MV-4-11 (cell line): ENCODE measurements around the gene LHFPL2.
"Not testable (repeated sequence)": the region's sequence is repeated elsewhere in the genome, so short reads cannot be mapped to it uniquely, and the experiment has no call there.

Source experiments
- DNase-seq: peaks from one replicate; lab custom pipeline; 2025; lab: John Stamatoyannopoulos, UW

Gene LHFPL2, protein sequence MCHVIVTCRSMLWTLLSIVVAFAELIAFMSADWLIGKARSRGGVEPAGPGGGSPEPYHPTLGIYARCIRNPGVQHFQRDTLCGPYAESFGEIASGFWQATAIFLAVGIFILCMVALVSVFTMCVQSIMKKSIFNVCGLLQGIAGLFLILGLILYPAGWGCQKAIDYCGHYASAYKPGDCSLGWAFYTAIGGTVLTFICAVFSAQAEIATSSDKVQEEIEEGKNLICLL

DNA sequence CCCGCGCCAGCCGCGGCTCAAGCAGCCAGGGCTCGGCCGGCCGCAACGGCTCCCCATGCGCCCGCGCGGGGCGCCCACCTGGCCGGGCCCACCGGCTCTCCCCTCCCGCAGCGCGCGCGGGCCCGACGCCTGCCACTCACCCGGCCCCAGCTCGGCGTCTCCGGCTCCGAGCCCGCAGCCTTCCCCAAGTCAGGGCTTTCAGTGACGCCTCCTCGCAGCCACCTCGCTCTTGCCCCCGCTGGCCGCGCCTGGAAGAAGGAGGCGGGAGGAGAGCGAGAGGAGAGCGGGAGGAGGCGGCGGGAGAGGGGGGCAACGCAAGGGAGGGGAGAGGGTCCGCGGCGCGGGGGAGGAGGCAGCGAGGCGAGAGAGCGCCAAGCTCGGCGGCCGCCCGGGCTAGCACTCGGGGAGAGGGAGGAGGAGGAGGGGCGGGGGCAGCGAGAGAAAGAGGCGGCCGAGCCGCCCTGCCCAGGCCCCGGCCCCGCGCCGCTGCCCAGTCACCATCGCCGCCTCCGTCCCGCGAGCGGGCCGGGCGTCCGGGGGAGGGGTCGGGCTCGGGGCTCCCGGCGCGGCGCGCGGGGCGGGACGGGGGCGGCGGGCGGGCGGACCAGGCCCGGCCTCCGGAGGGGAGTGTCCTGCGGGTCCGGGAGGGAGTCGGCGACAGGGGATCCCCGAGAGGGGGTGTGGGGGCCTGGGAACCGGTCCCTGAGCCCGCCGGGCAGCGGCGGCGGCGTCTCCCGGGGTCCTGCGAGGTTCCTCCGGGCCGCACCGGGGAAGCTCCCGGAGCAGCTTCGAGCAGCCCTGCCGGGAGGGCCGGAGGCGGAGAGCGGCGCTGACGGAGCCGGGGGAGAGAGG is at the start of gene LHFPL2:
Gene LHFPL2, minus strand, starts transcription at position 414 of the 852 bp plus-strand sequence. CDS start 138,559 bp downstream, outside the sequence.
- no peak for DNase-seq

DNA sequence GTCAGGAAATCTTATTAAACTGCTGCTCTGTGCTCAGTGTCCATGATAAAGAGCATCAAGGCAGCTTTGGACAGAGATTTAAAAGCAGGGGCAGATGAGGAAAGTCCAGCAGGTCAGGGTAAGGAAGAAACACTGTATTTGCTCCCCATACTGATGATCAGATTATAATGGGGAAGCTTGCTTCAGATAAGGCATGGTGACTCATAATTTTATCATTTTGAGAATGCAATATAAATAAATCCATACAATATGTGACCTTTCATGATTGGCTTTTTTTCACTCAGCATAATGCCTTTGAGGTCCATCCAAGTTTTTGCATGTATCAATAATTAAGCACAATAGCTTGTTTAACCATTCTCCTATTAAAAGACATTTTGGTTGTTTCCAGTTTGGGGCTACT is 48.1 kb upstream of the LHFPL2 start:
- no peak for DNase-seq

DNA sequence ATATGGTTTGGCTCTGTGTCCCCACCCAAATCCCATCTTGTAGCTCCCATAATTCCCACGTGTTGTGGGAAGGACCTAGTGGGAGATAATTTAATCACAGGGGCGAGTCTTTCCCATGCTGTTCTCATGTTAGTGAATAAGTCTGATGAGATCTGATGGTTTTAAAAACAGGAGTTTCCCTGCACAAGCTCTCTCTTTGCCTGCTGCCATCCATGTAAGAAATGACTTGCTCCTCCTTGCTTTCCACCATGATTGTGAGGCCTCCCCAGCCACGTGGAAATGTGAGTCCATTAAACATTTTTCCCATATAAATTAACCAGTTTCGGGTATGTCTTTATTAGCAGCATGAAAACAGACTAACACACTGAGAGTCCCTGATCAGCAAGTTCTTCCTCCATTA is 47.5 kb upstream of the LHFPL2 start:
- DNase-seq = not testable (repeated sequence)

DNA sequence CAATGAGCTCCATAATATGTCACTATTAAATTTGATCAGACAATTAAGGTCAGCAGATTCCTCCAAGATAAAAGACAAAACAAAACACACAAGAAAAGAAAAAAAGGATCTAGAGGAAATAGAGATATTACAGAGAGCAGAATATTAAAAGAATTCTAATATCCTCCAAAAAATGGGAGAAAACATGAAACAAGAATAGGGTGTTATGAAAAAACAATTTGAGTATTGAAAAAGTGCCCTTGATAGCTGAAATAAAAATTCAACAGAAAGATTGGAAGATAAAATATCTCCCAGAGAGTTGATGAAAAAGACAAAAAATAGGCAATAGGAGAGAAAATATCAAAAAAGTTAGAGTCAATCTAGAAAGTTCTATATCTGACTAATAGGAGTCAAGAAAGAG is 44.8 kb upstream of the LHFPL2 start:
- no peak for DNase-seq

DNA sequence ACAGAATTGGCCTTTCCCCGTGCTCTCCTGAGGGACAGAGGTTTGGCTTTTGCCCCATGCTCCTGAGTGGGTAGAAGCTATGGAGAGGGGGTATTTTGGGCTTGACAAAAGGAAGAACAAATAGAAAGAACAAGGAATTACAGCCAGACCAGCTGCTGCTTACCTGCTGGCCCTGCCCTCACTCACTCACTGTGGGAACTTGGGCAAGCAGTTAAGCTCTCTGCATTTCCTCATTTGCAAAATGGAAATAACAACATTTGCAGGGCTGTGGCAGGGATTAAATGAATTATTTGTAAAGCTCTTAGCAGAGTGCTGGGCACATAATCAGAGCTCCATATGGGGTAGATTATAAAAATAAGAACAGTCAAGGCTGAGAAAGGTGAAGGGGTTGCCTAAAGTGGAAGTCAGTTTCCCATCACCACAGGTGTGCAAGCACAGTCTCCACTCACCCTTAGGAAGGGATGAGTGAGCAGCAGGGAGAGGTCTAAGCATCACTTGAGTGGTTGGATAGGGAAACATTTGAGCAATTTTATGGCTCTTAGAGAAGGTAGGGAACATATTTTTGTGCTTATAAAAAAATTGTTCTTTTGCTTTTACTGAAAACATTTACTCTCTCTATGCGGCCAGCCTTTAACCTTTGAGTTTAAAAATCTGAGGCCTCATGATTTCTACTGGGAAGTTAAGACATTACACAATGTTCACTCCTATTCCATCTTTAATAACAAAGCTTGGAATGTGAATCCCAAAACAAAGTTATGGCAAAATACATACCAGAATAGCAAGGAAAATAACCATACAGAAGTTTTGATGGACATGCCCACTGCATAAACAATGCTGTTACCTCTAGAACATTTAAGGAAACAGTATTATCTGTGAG is 42.8 kb upstream of the LHFPL2 start:
- DNase-seq = peak; percentile 10

DNA sequence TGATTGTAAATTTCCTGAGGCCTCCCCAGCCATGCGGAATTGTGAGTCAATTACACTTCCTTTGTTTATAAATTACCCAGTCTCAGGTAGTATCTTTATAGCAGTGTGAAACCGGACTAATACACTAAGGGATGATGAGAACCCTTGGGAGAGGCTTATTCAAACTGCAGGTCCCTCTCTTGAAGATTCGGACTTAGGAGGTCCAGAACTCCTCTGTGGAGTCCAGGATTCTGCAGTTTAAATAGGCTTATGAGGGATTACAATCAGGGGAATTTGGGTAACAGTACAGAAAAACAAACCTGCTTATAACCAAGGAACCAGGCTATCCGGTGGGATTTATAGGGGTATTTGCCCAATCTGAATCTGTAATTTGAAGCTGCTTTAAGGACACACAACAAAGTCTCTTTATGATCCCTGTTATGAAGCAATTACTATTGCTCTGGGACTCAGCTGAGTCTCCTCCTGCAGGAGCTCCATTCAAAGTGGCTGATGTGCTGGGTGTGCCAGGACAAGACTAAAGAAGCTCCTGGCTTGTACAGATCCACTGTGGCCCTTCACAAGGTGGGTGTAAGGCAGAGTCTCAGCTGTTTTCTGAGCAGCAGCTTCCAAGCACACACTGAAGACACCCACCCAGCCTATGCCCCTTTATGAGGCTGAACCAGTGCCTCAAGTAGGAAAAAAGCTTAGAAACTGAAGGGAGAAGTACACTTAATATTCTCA is 41.8 kb upstream of the LHFPL2 start:
- DNase-seq = no peak

DNA sequence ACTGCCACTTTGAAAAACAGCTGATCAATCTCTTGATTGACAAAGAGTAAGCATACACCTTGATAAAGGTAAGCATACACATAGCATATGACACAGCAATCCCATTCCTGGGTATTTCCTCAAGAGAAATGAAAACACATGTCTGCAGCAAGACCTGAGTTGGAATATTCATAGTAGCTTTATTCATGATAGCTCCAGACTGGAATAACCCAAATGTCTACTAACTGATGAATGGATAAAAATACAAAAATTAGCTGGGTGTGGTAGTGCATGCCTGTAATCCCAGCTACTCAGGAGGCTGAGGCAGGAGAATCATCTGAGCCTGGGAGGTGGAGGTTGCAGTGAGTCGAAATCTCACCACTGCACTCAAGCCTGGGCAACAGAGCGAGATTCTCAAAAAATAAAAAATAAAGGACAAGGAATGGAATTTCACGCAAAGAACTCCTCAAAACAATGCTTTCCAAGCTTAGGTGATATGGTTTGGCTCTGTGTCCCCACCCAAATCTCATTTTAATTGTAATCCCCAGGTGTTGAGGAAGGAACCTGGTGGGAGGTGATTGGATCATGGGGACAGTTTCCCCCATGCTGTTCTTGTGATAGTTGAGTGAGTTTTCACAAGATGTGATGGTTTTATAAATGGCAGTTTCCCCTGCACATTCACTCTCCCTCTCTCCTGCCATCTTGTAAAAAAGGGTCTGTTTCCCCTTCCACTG is 41.1 kb upstream of the LHFPL2 start:
- DNase-seq = no peak

DNA sequence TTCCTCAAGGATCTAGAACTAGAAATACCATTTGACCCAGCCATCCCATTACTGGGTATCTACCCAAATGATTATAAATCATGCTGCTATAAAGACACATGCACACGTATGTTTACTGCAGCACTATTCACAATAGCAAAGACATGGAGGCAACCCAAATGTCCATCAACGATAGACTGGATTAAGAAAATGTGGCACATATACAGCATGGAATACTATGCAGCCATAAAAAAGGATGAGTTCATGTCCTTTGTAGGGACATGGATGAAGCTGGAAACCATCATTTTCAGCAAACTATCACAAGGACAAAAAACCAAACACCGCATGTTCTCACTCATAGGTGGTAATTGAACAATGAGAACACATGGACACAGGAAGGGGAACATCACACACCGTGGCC is 38.9 kb upstream of the LHFPL2 start:
- DNase-seq = not testable (repeated sequence)

DNA sequence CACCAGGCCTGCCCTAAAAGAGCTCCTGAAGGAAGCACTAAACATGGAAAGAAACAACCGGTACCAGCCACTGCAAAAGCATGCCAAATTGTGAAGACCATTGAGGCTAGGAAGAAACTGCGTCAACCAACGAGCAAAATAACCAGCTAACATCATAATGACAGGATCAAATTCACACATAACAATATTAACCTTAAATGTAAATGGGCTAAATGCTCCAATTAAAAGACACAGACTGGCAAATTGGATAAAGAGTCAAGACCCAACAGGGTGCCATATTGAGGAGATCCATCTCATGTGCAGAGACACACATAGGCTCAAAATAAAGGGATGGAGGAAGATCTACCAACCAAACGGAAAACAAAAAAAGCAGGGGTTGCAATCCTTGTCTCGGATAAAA is 35.3 kb upstream of the LHFPL2 start:
- DNase-seq = not testable (repeated sequence)

DNA sequence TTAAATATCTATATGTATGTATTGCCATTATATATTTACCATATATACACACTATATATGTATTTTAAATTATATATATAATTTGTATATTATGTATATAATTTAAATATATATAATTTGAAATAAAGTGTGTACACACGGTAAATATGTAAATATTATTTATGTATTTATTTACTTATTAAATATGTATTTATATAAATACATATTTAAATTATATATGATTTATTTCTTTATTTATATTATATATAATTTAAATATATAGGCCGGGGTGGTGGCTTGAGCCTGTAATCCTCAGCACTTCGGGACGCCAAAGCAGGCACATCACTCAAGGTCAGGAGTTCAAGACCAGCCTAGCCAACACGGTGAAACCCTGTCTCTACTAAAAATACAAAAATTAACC is 31.3 kb upstream of the LHFPL2 start:
- DNase-seq = no peak

DNA sequence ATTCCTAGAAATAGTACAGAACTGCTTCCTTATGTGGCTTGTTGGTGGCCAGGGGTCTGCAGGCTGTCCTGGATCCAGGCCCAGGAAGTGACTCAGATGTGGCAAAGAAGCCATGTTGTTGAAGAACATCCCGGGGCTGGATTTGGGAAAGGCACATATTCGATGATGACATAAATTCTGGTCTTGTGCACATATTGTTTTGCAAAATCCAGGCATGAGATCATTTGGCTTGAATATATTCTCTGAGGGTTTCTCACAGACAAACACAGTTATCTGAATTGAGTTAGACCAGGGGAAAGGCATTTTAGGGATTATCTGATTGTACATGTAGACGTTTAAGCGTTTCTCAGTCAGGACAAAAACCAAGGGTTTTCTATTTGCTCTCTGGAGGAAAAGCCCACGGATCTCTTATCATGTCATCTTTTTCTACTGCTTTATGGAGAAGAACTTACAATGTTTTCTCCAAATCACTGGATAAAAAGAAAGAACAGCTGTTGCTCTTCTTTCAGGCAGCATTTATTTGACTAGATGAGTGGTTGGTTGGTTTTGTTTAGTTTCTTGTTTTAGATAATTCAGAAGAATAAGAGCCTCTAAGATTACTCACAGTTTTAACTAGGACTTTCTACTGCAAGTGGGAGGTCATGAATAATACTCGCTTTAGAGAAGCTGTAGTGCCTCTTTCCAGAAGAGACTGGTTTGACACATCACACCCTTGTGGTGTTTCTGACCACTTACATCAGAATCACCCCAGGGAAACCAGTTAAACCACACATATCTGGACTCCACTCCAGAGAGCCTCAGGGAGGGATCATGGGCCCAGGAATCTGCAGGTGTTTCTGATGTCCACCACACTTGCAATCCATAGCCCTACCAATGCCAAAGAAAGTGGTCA is 29.5 kb upstream of the LHFPL2 start:
- DNase-seq = peak; percentile 67

DNA sequence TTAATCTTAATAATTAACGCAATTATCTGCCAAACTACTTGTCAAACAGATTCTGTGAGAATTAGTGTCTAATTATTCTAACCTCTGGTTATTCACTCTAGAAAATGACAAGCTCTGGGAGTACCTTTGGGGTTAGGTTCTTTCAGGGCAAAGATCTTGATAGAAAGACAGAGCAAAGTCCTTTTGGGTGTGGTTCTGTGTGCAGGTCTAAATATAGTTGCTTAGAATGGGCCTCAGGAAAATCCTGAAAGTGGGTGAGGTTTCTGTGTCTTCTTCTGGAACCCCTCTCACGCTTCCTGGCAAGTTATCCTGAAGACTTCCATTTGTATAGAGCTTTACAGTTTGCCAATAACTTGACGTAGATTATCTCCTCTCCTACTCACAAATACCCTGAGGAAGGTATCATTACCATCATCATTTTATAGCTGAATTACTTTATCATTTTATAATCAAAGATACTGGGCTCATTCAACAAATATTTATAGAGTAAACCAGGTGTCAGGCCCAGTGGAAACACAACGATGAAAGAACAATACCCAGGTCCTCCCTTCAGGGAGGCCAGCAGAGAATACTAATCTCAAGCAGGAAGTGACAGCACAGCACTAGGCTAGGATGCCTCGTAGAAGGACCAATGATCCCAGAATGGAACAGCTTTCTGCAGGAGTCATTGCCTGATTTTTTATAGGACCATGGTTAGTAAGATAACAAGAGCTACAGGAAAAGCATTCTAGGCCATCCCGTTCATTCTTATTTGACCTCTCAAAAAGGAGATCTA is 27.6 kb upstream of the LHFPL2 start:
- no peak for DNase-seq

DNA sequence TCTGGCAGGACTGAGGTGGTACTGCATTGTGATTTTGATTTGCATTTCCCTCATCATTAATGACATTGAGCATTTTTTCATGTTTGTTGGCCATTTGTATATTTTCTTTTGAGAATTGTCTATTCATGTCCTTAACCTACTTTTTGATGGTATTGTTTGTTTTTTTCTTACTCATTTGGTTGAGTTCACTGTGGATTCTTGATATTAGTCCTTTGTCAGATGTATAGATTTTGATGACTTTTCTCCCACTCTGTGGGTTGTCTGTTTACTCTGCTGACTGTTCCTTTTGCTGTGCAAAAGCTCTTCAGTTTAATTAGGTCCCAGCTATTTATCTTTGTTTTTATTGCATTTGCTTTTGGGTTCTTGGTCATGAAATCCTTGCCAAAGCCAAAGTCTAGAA is 25.3 kb upstream of the LHFPL2 start:
- not testable (repeated sequence) for DNase-seq

DNA sequence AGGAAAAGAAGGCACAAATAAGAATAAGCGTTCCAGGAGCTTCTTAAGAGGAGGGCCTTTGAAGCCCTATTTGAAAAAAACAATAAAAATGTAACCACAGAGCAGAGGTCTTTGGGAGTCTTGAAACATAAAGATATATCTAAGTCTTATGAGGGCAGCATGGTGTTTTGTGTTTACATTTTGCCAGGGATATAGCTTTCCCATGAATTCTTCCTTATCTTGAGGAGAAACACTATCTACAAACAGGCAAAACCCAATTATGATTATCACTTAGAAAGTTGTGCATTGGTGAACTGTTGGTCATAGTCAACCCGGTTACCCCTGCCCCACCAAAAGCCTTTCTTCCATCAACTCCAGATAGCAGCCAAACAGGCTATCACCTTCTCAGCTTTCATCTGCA is 23.6 kb upstream of the LHFPL2 start:
- DNase-seq = no peak

DNA sequence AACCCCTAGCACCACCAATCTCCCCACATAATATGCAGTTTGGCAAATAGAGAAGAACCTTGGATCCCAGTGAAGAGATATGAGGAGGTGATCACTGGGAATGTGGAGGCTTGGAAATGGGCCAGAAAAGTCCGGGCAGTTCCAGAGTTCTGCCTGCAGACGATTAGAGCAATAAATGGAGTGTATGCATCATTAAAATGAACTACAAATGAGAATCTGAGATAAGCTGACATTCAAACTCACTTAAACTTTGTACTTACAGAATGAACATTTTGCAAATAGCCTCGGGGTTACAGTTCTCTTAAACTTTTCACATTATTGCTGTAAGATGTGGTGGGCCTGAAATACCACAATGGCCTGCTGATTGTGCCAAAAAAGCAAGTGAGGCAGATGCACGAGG is 23.0 kb upstream of the LHFPL2 start:
- DNase-seq = no peak

DNA sequence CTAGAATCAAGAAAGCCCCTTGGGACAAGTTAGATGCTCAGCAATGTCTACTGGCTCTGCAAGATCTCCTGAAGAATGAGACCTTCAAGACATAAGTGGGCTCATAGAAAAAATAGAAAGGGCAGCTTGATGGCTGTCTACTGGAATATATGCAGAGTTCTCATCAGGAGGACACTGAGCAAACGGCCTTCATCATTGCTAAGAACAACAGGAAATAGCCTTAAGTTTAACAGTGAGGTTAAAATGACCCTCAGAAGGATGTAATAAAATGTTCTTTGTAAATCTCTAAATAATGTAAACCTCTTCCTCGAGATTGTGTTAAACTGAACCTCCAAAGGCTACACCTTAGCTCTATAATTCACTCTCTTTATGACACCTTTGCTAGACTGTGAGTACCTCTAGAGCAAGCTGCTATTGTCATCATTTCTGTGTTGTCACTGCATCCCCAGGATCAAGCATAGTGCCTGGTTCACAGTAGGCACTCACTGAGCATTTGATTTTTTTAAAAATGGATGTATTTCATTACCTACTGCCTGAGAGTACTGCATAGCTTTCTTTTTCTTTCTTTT is 22.2 kb upstream of the LHFPL2 start:
- DNase-seq = no peak

DNA sequence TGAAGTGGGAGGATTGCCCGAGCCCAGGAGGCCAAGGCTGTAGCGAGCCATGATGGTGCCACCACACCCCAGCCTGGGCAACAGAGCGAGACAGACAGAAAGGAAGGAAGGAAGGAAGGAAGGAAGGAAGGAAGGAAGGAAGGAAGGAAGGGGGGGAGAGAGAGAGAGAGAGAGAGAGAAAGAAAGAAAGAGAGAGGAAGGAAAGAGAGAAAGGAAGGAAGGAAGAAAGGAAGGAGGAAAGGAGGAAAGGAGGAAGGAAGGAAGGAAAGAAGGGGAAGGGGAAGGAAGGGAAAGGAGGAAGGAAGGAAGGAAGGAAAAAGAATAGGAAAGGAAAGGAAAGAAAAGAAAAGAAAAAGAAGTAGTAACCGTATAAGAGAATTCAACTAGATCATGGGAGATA is 20.8 kb upstream of the LHFPL2 start:
- no peak for DNase-seq

DNA sequence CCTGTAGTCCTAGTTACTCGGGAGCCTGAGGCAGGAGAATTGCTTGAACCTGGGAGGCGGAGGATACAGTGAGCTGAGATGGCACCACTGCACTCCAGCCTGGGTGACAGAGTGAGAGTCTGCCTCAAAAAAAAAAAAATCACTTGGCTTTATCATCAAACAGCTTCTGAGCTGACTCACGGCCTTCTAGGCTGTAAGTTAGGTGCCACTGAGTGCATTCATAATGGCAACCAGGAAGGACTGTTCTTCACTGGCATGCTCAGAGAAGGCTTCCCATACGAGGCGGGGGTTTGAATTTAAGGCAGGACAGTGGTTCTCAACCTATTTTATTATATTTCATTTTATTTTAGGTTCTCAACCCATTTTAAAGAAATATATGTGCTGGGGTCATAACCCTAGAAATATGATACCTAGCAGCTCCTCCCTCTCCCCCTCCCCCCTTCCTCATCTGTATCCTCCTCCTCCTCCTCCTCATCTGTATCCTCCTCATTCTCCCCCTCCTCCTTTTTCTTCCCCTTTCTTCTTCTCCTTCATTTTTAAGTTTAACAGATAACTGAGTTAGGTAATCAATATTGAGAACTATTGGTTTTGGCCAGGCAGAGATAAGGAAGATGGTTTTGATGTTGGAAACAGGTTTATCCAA is 19.0 kb upstream of the LHFPL2 start:
- no peak for DNase-seq

DNA sequence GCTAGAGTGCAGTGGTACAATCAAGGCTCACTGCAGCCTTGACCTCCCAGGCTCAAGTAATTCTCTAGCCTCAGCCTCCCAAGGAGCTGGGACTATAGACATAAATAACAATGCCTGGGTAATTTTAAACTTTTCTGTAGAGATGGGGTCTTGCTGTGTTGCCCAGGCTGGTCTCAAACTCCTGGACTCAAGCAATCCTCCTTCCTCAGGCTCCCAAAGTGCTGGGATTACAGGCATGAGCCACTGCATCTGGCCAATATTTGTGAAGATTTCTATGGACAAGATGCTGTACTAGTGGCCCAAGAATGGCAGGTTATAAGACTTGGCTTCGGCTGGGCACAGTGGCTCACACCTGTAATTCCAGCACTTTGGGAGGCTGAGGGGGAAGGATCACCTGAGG is 18.4 kb upstream of the LHFPL2 start:
- DNase-seq = not testable (repeated sequence)
